Keratinocyte (primary cell): ENCODE results near the gene DNM1L.

ENCODE experiments used
- CTCF ChIP-seq, 3 experiments: IDR thresholded peaks in 1 of 3; conservative IDR thresholded peaks in 1 of 3; optimal IDR thresholded peaks in 1 of 3; 2 replicates in 2 of 3; 3 replicates in 1 of 3; pipeline versions ENCODE3 to v1.5.1; 2011; ENCODE audit warnings: low read length in 3 of 3, mild to moderate bottlenecking in 3 of 3, moderate library complexity in 2 of 3, control low read depth in 1 of 3, inconsistent platforms in 1 of 3; ENCODE audit not compliant: insufficient read depth in 2 of 3; ENCODE audit errors: extremely low read depth in 1 of 3
- EZH2 ChIP-seq: IDR thresholded peaks from one replicate; pipeline ENCODE4 v1.6.1; 2012; ENCODE audit warnings: inconsistent platforms, mild to moderate bottlenecking, low read length, moderate library complexity

GRCh38 chr12:32753605-32754004 lies 74.5 kb downstream of the DNM1L start:
- TF ChIP-seq CTCF (optimal IDR thresholded peaks at IDR 0.05 in 1 of 3, IDR thresholded peaks at IDR 0.05 in 1 of 3, conservative IDR thresholded peaks at IDR 0.05 in 1 of 3; ENCODE audit: extremely low read depth in 1 of 3, insufficient read depth in 2 of 3, low read length in 3 of 3): no peak
- TF ChIP-seq EZH2: no peak
